Hepatocyte (in vitro differentiated cells): ENCODE results near the gene ANAPC2. TPM values are rescaled to one million over a fixed set of nuclear protein-coding genes. Genes with fewer than 3 reads are reported as not detected.

Experiments used
- DNase-seq: peaks from one replicate; pipeline ENCODE4 v3.0.0-alpha.2; 2016; ENCODE audit warnings: low spot score
- H2AFZ ChIP-seq: fragments of 200-600 bp; sonication (generic); 2 replicates; pipeline ENCODE4 v1.6.0; 2016; ENCODE audit warnings: antibody characterized with exemption, mild to moderate bottlenecking
- H3K27ac ChIP-seq: fragments of 200-600 bp; sonication (generic); 2 replicates; pipeline ENCODE4 v1.5.1; 2016; ENCODE audit warnings: mild to moderate bottlenecking
- H3K27me3 ChIP-seq: fragments of 200-600 bp; sonication (generic); 2 replicates; pipeline ENCODE4 v1.6.1; 2016
- H3K36me3 ChIP-seq: fragments of 200-600 bp; sonication (generic); replicated peaks from 2 replicates; pipeline ENCODE4 v1.5.1; 2016; ENCODE audit warnings: low read depth; ENCODE audit not compliant: insufficient read depth
- H3K4me1 ChIP-seq: fragments of 200-600 bp; sonication (generic); 2 replicates; pipeline ENCODE4 v1.5.1; 2016; ENCODE audit warnings: mild to moderate bottlenecking, moderate library complexity; ENCODE audit not compliant: insufficient read depth
- H3K4me2 ChIP-seq: fragments of 200-600 bp; sonication (generic); 2 replicates; pipeline ENCODE4 v1.6.0; 2016
- H3K4me3 ChIP-seq: fragments of 200-600 bp; sonication (generic); 2 replicates; pipeline ENCODE4 v1.5.1; 2016; ENCODE audit warnings: mild to moderate bottlenecking
- H3K79me2 ChIP-seq: fragments of 200-600 bp; sonication (generic); 2 replicates; pipeline ENCODE4 v1.6.0; 2017; ENCODE audit warnings: mild to moderate bottlenecking
- H3K9me2 ChIP-seq: fragments of 200-600 bp; sonication (generic); replicated peaks from 2 replicates; pipeline ENCODE4 v1.6.0; 2017; ENCODE audit warnings: mild to moderate bottlenecking; ENCODE audit not compliant: insufficient read depth
- H3K9me3 ChIP-seq: fragments of 200-600 bp; sonication (generic); 2 replicates; pipeline ENCODE4 v1.5.1; 2016; ENCODE audit warnings: low read depth, mild to moderate bottlenecking
- H4K20me1 ChIP-seq: fragments of 200-600 bp; sonication (generic); 2 replicates; pipeline ENCODE4 v1.6.0; 2016; ENCODE audit warnings: mild to moderate bottlenecking; ENCODE audit not compliant: insufficient read depth, poor library complexity, severe bottlenecking
- EZH2 ChIP-seq: fragments of 200-600 bp; sonication (generic); IDR thresholded peaks from 2 replicates; pipeline ENCODE4 v1.6.1; 2016; ENCODE audit warnings: antibody characterized with exemption, mild to moderate bottlenecking, borderline replicate concordance
- EZH2phosphoT487 ChIP-seq: fragments of 200-600 bp; sonication (generic); IDR thresholded peaks from one replicate; pipeline ENCODE4 v1.6.1; 2018; ENCODE audit warnings: antibody characterized with exemption, mild to moderate bottlenecking, low read depth, moderate library complexity; ENCODE audit not compliant: unreplicated experiment, severe bottlenecking
- WGBS: methylation state at CpG from one replicate; pipeline ENCODE4 v1.1.6; 2016; ENCODE audit warnings: low lambda C conversion rate; ENCODE audit errors: missing lambda C conversion rate; 5-methylcytosine and 5-hydroxymethylcytosine counted together
- polyA plus RNA-seq: library from polyadenylated mRNA; unstranded; fragments of >200 nt; fragmentation: Nextera tagmentation; extraction: Ambion mirVana; gene quantifications from 2 replicates; pipeline ENCODE4 v1.2.1, GENCODE V29; 2016
- total RNA-seq: library from RNA; depleted of rRNA; stranded (reverse); fragments of >200 nt; gene quantifications from 2 replicates; pipeline ENCODE4 v1.2.3, GENCODE V29; 2014
- TF ChIP-seq, protein P1 (sequence below): fragments of 200-600 bp; sonication (generic); IDR thresholded peaks from 2 replicates; pipeline ENCODE4 v1.5.1; 2016; ENCODE audit warnings: antibody characterized with exemption, mild to moderate bottlenecking; ENCODE audit not compliant: poor library complexity

ANAPC2 gene
- total and polyA plus RNA-seq, 2 experiments from 2014 or later: 12.2 to 21.3 TPM

DNA sequence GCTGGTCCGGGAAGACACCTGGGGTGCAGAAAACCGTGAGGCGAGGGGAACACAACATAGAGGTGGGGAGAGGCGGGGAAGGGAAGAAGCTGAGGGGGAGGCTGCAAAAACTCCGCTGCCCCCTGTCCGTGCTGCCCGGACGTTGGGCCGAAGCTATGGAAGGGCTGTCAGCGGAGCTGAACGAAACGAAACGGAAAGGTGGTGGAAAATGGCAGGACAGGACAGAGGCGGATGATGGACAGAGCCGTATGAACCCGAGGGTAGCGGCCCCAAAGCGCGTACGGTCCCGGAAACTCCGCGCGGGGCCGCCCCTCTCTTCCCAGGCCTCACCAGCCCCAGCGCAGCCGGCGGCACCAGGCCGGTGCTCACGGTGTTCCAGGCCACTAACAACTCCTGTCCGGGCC is 272 bp downstream of the ANAPC2 start:
- WGBS: 2% methylated on average over 30 of the region's 31 CpGs
- Histone ChIP-seq H3K4me2 (peak overlapping the region; percentile 95), H2AFZ (peak overlapping the region; percentile 77), H4K20me1 (peaks cover 25% of the 10 kb centered on the region), H3K79me2 (peaks cover 56% of the 10 kb centered on the region), H3K9me3 (no peaks in the 10 kb centered on the region), H3K27ac (peak overlapping the region; percentile 98), H3K36me3 (no peaks in the 10 kb centered on the region), H3K4me1 (peaks cover 22% of the 10 kb centered on the region), H3K9me2 (no peaks in the 10 kb centered on the region), H3K4me3 (peak overlapping the region; percentile 59), H3K27me3 (no peaks in the 10 kb centered on the region)
- DNase-seq: no peak
- TF ChIP-seq EZH2phosphoT487 (no peak), EZH2 (no peak)
- TF ChIP-seq, protein P1, sequence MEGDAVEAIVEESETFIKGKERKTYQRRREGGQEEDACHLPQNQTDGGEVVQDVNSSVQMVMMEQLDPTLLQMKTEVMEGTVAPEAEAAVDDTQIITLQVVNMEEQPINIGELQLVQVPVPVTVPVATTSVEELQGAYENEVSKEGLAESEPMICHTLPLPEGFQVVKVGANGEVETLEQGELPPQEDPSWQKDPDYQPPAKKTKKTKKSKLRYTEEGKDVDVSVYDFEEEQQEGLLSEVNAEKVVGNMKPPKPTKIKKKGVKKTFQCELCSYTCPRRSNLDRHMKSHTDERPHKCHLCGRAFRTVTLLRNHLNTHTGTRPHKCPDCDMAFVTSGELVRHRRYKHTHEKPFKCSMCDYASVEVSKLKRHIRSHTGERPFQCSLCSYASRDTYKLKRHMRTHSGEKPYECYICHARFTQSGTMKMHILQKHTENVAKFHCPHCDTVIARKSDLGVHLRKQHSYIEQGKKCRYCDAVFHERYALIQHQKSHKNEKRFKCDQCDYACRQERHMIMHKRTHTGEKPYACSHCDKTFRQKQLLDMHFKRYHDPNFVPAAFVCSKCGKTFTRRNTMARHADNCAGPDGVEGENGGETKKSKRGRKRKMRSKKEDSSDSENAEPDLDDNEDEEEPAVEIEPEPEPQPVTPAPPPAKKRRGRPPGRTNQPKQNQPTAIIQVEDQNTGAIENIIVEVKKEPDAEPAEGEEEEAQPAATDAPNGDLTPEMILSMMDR: no peak

DNA sequence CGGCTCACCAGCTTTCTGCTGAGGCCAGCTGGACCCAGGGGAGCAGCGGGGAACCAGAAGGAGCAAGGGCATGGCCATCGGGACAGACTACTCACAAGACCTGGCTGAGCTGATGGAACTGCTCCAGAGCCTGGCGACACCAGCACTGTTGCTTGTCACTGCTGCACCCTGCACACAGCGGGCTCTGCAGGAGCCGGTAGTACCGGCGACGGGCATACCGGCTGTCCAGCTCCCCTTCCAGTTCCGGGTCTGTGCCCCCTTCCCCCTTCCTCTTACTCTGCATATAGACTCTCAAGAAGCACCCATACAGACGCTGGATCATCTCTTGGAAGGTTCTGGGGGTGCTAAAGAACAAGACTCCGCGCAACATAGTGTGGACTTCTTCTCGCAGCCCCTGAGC is 974 bp downstream of the ANAPC2 start:
- Histone ChIP-seq H3K9me3 (no peaks in the 10 kb centered on the region), H2AFZ (no peak overlapping the region), H3K9me2 (no peaks in the 10 kb centered on the region), H3K36me3 (no peaks in the 10 kb centered on the region), H3K27ac (no peak overlapping the region), H3K4me3 (peak overlapping the region; percentile 59), H3K79me2 (peaks cover 49% of the 10 kb centered on the region), H4K20me1 (peaks cover 25% of the 10 kb centered on the region), H3K4me2 (peak overlapping the region; percentile 95), H3K4me1 (peaks cover 22% of the 10 kb centered on the region), H3K27me3 (no peaks in the 10 kb centered on the region)
- WGBS: 91% methylated on average over 15 of the region's 15 CpGs
- no peak for TF ChIP-seq EZH2phosphoT487
- TF ChIP-seq EZH2: no peak
- TF ChIP-seq, protein P1: no peak
- no peak for DNase-seq

GRCh38 chr9:137186385-137186784 is 2.0 kb downstream of the ANAPC2 start:
- Histone ChIP-seq H3K36me3 (no peaks in the 10 kb centered on the region), H3K9me2 (no peaks in the 10 kb centered on the region), H3K79me2 (peaks cover 39% of the 10 kb centered on the region), H4K20me1 (peaks cover 25% of the 10 kb centered on the region), H3K4me2 (peak overlapping the region; percentile 95), H3K27ac (no peak overlapping the region), H3K9me3 (no peaks in the 10 kb centered on the region), H3K27me3 (no peaks in the 10 kb centered on the region), H2AFZ (no peak overlapping the region), H3K4me3 (no peak overlapping the region), H3K4me1 (peaks cover 22% of the 10 kb centered on the region)
- DNase-seq: no peak
- WGBS: 93% methylated on average over 6 of the region's 6 CpGs
- TF ChIP-seq EZH2 (no peak), EZH2phosphoT487 (no peak)
- TF ChIP-seq, protein P1: no peak

GRCh38 chr9:137185921-137186320 is 2.4 kb downstream of the ANAPC2 start:
- no peak overlapping the region for H3K27ac ChIP-seq
- H4K20me1 ChIP-seq: peaks cover 22% of the 10 kb centered on the region
- H3K27me3 ChIP-seq: no peaks in the 10 kb centered on the region
- no peak overlapping the region for H3K4me2 ChIP-seq
- peaks cover 22% of the 10 kb centered on the region for H3K4me1 ChIP-seq
- H2AFZ ChIP-seq: no peak overlapping the region
- no peak for DNase-seq
- no peak overlapping the region for H3K4me3 ChIP-seq
- whole genome bisulfite sequencing: 95% methylated on average over 19 of the region's 19 CpGs
- H3K79me2 ChIP-seq: peaks cover 35% of the 10 kb centered on the region
- TF ChIP-seq EZH2phosphoT487 (no peak), EZH2 (no peak)
- TF ChIP-seq, protein P1: no peak
- H3K9me3 ChIP-seq: no peaks in the 10 kb centered on the region
- no peaks in the 10 kb centered on the region for H3K9me2 ChIP-seq
- no peaks in the 10 kb centered on the region for H3K36me3 ChIP-seq
